HCT116 (cell line): ENCODE measurements around the gene SUGCT. TPM values are rescaled to one million over a fixed set of nuclear protein-coding genes. Genes with fewer than 3 reads are reported as not detected.

Experiments used
- ATAC-seq: fragments of 200-7000 bp; cut with Tn5 transposase; 2 replicates; pipeline ENCODE4 v1.9.1; 2020; ENCODE audit warnings: mild to moderate bottlenecking, moderate library complexity
- BruUV-seq: library from RNA; stranded (reverse); fragments of 400-500 nt; replicated peaks from 2 replicates; lab custom pipeline; 2021; lab: Mats Ljungman, UMichigan
- CTCF ChIA-PET: fragments of 300-600 bp; sonication (Branson Sonifier 250); formaldehyde crosslinking; loops from one replicate; lab custom pipeline; 2021; ENCODE audit warnings: antibody characterized with exemption; lab: Charles Lee
- POLR2A ChIA-PET: fragments of 300-600, 350-600 bp; sonication (Branson Sonifier 250); formaldehyde crosslinking; loops from one replicate; lab custom pipeline; 2021; ENCODE audit warnings: antibody characterized with exemption; lab: Charles Lee
- RAD21 ChIA-PET, 2 experiments: fragments of 300-600 bp; sonication (Branson Sonifier 250); formaldehyde crosslinking; loops; one replicate each; lab custom pipeline; 2023; ENCODE audit warnings: low total read pairs in 2 of 2; ENCODE audit not compliant: uncharacterized antibody in 2 of 2, unreplicated experiment in 2 of 2, low non-redundant PET in 1 of 2; lab: Charles Lee
- DNase-seq: peaks from one replicate; pipeline ENCODE4 v3.0.0-alpha.2; 2010; ENCODE audit warnings: low read depth, low spot score
- H2AFZ ChIP-seq: fragments of 200-600 bp; shearing (Covaris generic), sonication (generic); 2 replicates; pipeline ENCODE4 v1.6.1; 2017; ENCODE audit warnings: low read depth, mixed run types, mixed read lengths, antibody characterized with exemption, low read length; ENCODE audit not compliant: poor library complexity, severe bottlenecking
- H3K27ac ChIP-seq: 2 replicates; pipeline ENCODE4 v1.5.1; 2012; ENCODE audit warnings: low read depth, low read length
- H3K27me3 ChIP-seq: fragments of 200-600 bp; sonication (generic); 2 replicates; pipeline ENCODE4 v1.6.1; 2016; ENCODE audit warnings: mixed run types, low read length, mixed read lengths; ENCODE audit not compliant: insufficient read depth
- H3K36me3 ChIP-seq, 2 experiments: fragments of 200-500 bp in 1 of 2; fragments of 200-600 bp in 1 of 2; sonication (Bioruptor generic) in 1 of 2; sonication (generic) in 1 of 2; 2 replicates each; pipeline versions ENCODE4 v1.5.1 to v1.6.1; 2014 to 2016; ENCODE audit warnings: low read length in 2 of 2, inconsistent platforms in 1 of 2, mixed read lengths in 1 of 2, mixed run types in 1 of 2; ENCODE audit not compliant: insufficient read depth in 2 of 2, control insufficient read depth in 1 of 2
- H3K4me1 ChIP-seq, 2 experiments: fragments of 200-600 bp in 1 of 2; sonication (generic) in 1 of 2; 2 replicates each; pipeline versions ENCODE4 v1.5.1 to v1.6.1; 2012 to 2017; ENCODE audit warnings: low read length in 2 of 2, inconsistent platforms in 1 of 2, mild to moderate bottlenecking in 1 of 2, mixed read lengths in 1 of 2, mixed run types in 1 of 2, moderate library complexity in 1 of 2; ENCODE audit not compliant: insufficient read depth in 2 of 2, control insufficient read depth in 1 of 2
- H3K4me2 ChIP-seq: fragments of 200-600 bp; sonication (generic); 2 replicates; pipeline ENCODE4 v1.6.1; 2017; ENCODE audit warnings: mixed run types, low read length, mixed read lengths
- H3K4me3 ChIP-seq, 2 experiments: fragments of 200-600 bp in 1 of 2; sonication (generic) in 1 of 2; replicated peaks in 1 of 2; 2 replicates each; pipeline ENCODE4 v1.5.1; 2011 to 2016; ENCODE audit warnings: low read length in 2 of 2, control low read depth in 1 of 2, low read depth in 1 of 2, mild to moderate bottlenecking in 1 of 2, mixed read lengths in 1 of 2, mixed run types in 1 of 2
- H3K79me2 ChIP-seq: fragments of 200-600 bp; sonication (generic); 2 replicates; pipeline ENCODE4 v1.6.1; 2017; ENCODE audit warnings: mild to moderate bottlenecking, mixed run types, low read length, moderate library complexity, mixed read lengths; ENCODE audit not compliant: insufficient read depth
- H3K9ac ChIP-seq: fragments of 200-600 bp; sonication (generic); 2 replicates; pipeline ENCODE4 v1.6.1; 2016; ENCODE audit warnings: low read length, mixed read lengths
- H3K9me2 ChIP-seq: fragments of 200-600 bp; sonication (generic), shearing (Covaris generic); 2 replicates; pipeline ENCODE4 v1.6.1; 2017; ENCODE audit warnings: mixed run types, mild to moderate bottlenecking, moderate library complexity; ENCODE audit not compliant: insufficient read depth
- H3K9me3 ChIP-seq, 2 experiments: fragments of 200-500 bp in 1 of 2; fragments of 200-600 bp in 1 of 2; sonication (Bioruptor generic) in 1 of 2; sonication (generic) in 1 of 2; 2 replicates each; pipeline ENCODE4 v1.6.1; 2014 to 2017; ENCODE audit warnings: low read length in 2 of 2, mixed read lengths in 2 of 2, inconsistent platforms in 1 of 2, low read depth in 1 of 2, mild to moderate bottlenecking in 1 of 2, mixed run types in 1 of 2, moderate library complexity in 1 of 2; ENCODE audit not compliant: control insufficient read depth in 1 of 2, insufficient read depth in 1 of 2
- H4K20me1 ChIP-seq: fragments of 200-600 bp; sonication (generic), shearing (Covaris generic); 2 replicates; pipeline ENCODE4 v1.6.1; 2017; ENCODE audit warnings: mixed run types, mild to moderate bottlenecking, moderate library complexity; ENCODE audit not compliant: insufficient read depth
- CBX3 ChIP-seq: IDR thresholded peaks from 2 replicates; pipeline ENCODE4 v1.6.1; 2012; ENCODE audit warnings: low read depth
- EGR1 ChIP-seq: IDR thresholded peaks from 2 replicates; pipeline ENCODE4 v1.6.1; 2012; ENCODE audit warnings: low read depth
- ELF1 ChIP-seq: IDR thresholded peaks from 2 replicates; pipeline ENCODE4 v1.6.1; 2012; ENCODE audit warnings: low read depth, borderline replicate concordance
- EZH2 ChIP-seq: fragments of 200-600 bp; sonication (generic); IDR thresholded peaks from 2 replicates; pipeline ENCODE4 v1.6.1; 2017; ENCODE audit warnings: antibody characterized with exemption, mixed run types
- EZH2phosphoT487 ChIP-seq: fragments of 200-600 bp; IDR thresholded peaks from 2 replicates; pipeline ENCODE4 v1.6.1; 2018; ENCODE audit warnings: antibody characterized with exemption, borderline replicate concordance
- FOSL1 ChIP-seq: IDR thresholded peaks from 2 replicates; pipeline ENCODE4 v1.6.1; 2012; ENCODE audit warnings: low read depth
- POLR2A ChIP-seq: IDR thresholded peaks from 2 replicates; pipeline ENCODE4 v1.7.0; 2011; ENCODE audit warnings: borderline replicate concordance; ENCODE audit not compliant: insufficient read depth, insufficient read length; ENCODE audit errors: extremely low read depth
- POLR2AphosphoS5 ChIP-seq: IDR thresholded peaks from 2 replicates; pipeline ENCODE4 v1.6.1; 2011; ENCODE audit warnings: mild to moderate bottlenecking, low read depth, low read length, moderate library complexity
- SP1 ChIP-seq: IDR thresholded peaks from 2 replicates; pipeline ENCODE4 v1.6.1; 2012; ENCODE audit warnings: low read depth
- SRF ChIP-seq: IDR thresholded peaks from 2 replicates; pipeline ENCODE4 v1.6.1; 2012; ENCODE audit warnings: low read depth
- TCF7L2 ChIP-seq: IDR thresholded peaks from 2 replicates; pipeline ENCODE4 v1.7.0; 2011; ENCODE audit warnings: borderline replicate concordance, inconsistent platforms; ENCODE audit not compliant: insufficient read depth, insufficient read length; ENCODE audit errors: extremely low read depth
- ZFX ChIP-seq: fragments of 450-650 bp; IDR thresholded peaks from 2 replicates; pipeline ENCODE4 v1.6.1; 2017
- ZNF274 ChIP-seq: fragments of 200-500 bp; sonication (Bioruptor generic); IDR thresholded peaks from 2 replicates; pipeline ENCODE4 v1.6.1; 2014; ENCODE audit warnings: mild to moderate bottlenecking, low read depth, low read length, inconsistent platforms
- intact Hi-C: fragments of 100-400 bp; cut with micrococcal nuclease; formaldehyde crosslinking; loops from 2 replicates; pipeline ENCODE4 v1.10.0; 2022
- total RNA-seq: library from RNA; stranded (reverse); gene quantifications from one replicate; pipeline ENCODE4 v1.2.1, GENCODE V29; 2021; ENCODE audit not compliant: unreplicated experiment
- TF ChIP-seq, protein P1 (sequence below): IDR thresholded peaks from 2 replicates; pipeline ENCODE4 v1.6.1; 2012; ENCODE audit warnings: low read depth
- TF ChIP-seq, protein P2 (sequence below): IDR thresholded peaks from 2 replicates; pipeline ENCODE4 v1.6.1; 2012
- TF ChIP-seq, protein P3 (sequence below): IDR thresholded peaks from 2 replicates; pipeline ENCODE4 v1.6.1; 2011; ENCODE audit warnings: mild to moderate bottlenecking, low read length, moderate library complexity; ENCODE audit not compliant: insufficient replicate concordance; ENCODE audit errors: extremely low read depth
- TF ChIP-seq, protein P4 (sequence below): IDR thresholded peaks from 2 replicates; pipeline ENCODE4 v1.6.1; 2012

SUGCT gene
- total RNA-seq, 1 experiment from 2014 or later = 4.4 TPM

DNA sequence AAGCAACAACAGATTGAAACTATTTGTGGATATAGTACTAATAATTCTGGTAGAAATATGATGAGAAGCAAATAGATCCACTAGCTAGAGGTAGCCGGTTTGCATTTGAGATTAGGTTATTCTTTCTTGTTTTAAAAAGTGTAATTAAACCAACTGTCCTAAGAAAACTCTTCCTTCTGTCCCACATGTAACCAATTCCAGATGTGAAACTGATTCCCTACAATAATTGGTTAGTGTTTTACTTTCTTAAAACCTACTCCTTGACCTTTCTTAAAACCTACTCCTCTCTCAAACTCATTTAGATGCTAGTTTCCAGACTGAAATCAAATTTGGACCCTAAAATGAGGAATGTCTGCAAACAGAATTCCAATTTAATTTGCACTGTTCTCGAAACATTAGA is 521.5 kb downstream of the SUGCT start:
- ATAC-seq (no peak), DNase-seq (no peak)
- BruUV-seq = no TSS peak
- no peak overlapping the region for H3K4me3 ChIP-seq
- no peaks in the 10 kb centered on the region for H3K36me3 ChIP-seq
- intact Hi-C loops = no loop called here
- H3K4me2 ChIP-seq = no peak overlapping the region
- TF ChIP-seq SRF (no peak), FOSL1 (no peak), ZNF274 (no peak), POLR2AphosphoS5 (no peak), EGR1 (no peak), POLR2A (no peak), SP1 (no peak), ZFX (no peak), EZH2 (no peak), TCF7L2 (no peak), ELF1 (no peak), EZH2phosphoT487 (no peak), CBX3 (no peak)
- TF ChIP-seq, protein P1, sequence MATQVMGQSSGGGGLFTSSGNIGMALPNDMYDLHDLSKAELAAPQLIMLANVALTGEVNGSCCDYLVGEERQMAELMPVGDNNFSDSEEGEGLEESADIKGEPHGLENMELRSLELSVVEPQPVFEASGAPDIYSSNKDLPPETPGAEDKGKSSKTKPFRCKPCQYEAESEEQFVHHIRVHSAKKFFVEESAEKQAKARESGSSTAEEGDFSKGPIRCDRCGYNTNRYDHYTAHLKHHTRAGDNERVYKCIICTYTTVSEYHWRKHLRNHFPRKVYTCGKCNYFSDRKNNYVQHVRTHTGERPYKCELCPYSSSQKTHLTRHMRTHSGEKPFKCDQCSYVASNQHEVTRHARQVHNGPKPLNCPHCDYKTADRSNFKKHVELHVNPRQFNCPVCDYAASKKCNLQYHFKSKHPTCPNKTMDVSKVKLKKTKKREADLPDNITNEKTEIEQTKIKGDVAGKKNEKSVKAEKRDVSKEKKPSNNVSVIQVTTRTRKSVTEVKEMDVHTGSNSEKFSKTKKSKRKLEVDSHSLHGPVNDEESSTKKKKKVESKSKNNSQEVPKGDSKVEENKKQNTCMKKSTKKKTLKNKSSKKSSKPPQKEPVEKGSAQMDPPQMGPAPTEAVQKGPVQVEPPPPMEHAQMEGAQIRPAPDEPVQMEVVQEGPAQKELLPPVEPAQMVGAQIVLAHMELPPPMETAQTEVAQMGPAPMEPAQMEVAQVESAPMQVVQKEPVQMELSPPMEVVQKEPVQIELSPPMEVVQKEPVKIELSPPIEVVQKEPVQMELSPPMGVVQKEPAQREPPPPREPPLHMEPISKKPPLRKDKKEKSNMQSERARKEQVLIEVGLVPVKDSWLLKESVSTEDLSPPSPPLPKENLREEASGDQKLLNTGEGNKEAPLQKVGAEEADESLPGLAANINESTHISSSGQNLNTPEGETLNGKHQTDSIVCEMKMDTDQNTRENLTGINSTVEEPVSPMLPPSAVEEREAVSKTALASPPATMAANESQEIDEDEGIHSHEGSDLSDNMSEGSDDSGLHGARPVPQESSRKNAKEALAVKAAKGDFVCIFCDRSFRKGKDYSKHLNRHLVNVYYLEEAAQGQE = no peak
- TF ChIP-seq, protein P2, sequence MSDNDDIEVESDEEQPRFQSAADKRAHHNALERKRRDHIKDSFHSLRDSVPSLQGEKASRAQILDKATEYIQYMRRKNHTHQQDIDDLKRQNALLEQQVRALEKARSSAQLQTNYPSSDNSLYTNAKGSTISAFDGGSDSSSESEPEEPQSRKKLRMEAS = no peak
- TF ChIP-seq, protein P3, sequence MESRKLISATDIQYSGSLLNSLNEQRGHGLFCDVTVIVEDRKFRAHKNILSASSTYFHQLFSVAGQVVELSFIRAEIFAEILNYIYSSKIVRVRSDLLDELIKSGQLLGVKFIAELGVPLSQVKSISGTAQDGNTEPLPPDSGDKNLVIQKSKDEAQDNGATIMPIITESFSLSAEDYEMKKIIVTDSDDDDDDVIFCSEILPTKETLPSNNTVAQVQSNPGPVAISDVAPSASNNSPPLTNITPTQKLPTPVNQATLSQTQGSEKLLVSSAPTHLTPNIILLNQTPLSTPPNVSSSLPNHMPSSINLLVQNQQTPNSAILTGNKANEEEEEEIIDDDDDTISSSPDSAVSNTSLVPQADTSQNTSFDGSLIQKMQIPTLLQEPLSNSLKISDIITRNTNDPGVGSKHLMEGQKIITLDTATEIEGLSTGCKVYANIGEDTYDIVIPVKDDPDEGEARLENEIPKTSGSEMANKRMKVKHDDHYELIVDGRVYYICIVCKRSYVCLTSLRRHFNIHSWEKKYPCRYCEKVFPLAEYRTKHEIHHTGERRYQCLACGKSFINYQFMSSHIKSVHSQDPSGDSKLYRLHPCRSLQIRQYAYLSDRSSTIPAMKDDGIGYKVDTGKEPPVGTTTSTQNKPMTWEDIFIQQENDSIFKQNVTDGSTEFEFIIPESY = no peak
- TF ChIP-seq, protein P4, sequence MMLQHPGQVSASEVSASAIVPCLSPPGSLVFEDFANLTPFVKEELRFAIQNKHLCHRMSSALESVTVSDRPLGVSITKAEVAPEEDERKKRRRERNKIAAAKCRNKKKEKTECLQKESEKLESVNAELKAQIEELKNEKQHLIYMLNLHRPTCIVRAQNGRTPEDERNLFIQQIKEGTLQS = no peak
- H3K27me3 ChIP-seq = no peaks in the 10 kb centered on the region
- no peak overlapping the region for H3K27ac ChIP-seq
- no peak overlapping the region for H3K9ac ChIP-seq
- no peaks in the 10 kb centered on the region; the same call in 1 of the 2 replicates for H4K20me1 ChIP-seq
- H3K9me3 ChIP-seq = no peaks in the 10 kb centered on the region
- ChIA-PET RAD21 (interaction anchor here in 1 of 2 experiments (0.7 kb wide), 1 partner anchor 82 kb away, joined by 3 read pairs; no protein-coding TSS in a partner anchor), CTCF (no interaction called here), POLR2A (no interaction called here)
- H3K4me1 ChIP-seq = no peaks in the 10 kb centered on the region
- H2AFZ ChIP-seq = no peak overlapping the region
- no peaks in the 10 kb centered on the region for H3K79me2 ChIP-seq
- H3K9me2 ChIP-seq = no peaks in the 10 kb centered on the region
